PC-9 (cell line): ENCODE data around the gene C2orf69.

Experiments
- EZH2 ChIP-seq: fragments of 200-600 bp; sonication (generic); IDR thresholded peaks from 2 replicates; pipeline ENCODE4 v1.8.0; 2017; ENCODE audit warnings: antibody characterized with exemption, low read depth
- TF ChIP-seq, protein P1 (sequence below): fragments of 200-600 bp; sonication (generic); conservative IDR thresholded peaks from 2 replicates; pipeline ENCODE4 v1.6.1; 2017; ENCODE audit warnings: mixed run types, antibody characterized with exemption, mild to moderate bottlenecking, moderate library complexity

DNA sequence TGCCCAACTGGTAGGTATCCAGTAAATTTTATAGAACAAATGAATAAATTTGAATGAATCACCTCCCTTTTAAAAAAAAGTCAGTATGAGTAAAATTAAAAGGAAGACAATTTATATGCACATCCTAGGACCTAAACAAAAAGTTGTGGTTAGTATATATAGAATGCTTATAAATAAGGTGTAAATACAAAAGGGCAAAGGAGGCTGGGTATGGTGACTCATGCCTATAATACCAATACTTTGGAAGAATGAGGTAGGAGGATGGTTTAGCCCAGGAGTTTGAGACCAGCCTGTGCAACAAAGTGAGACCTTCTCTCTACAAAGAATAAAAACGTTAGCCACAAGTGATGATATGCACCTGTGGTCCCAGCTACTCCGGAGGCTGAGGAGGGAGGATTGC lies 12.8 kb downstream of the C2orf69 start:
- TF ChIP-seq, protein P1, sequence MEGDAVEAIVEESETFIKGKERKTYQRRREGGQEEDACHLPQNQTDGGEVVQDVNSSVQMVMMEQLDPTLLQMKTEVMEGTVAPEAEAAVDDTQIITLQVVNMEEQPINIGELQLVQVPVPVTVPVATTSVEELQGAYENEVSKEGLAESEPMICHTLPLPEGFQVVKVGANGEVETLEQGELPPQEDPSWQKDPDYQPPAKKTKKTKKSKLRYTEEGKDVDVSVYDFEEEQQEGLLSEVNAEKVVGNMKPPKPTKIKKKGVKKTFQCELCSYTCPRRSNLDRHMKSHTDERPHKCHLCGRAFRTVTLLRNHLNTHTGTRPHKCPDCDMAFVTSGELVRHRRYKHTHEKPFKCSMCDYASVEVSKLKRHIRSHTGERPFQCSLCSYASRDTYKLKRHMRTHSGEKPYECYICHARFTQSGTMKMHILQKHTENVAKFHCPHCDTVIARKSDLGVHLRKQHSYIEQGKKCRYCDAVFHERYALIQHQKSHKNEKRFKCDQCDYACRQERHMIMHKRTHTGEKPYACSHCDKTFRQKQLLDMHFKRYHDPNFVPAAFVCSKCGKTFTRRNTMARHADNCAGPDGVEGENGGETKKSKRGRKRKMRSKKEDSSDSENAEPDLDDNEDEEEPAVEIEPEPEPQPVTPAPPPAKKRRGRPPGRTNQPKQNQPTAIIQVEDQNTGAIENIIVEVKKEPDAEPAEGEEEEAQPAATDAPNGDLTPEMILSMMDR: no peak
- TF ChIP-seq EZH2: no peak
